ENCODE results near the gene CLSTN2.

CLSTN2 gene

DNA sequence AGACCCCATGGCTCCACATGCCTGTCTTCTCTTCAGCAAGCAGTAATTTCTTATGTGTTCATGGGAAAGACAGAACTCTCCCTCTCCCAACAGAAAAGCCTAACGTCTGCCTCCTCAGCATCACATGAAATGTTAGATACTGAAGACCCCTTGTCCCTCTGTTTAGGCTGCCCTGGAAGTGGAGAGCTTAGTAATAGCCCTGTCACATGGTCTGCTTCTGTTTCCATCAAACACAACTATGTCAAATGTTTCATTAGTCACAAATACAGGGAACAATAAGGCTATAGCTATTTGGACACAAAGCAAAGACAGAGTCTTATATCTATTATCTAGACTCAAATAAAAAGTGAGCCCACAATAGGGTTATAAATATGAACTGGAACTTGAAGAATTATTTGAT lies 552.6 kb downstream of the CLSTN2 start:
- Histone ChIP-seq H3K36me3 (ENCODE audit: control insufficient read depth in 1 of 2, insufficient read depth in 2 of 2, low read depth in 1 of 2, low read length in 2 of 2) (no peaks in the 10 kb centered on the region), H3K23ac (ENCODE audit: low read length in 2 of 2) (no peak overlapping the region), H3K9me3 (ENCODE audit: control insufficient read depth, low read length) (no peaks in the 10 kb centered on the region), H2AFZ (ENCODE audit: low read depth, low read length) (no peak overlapping the region), H3K18ac (ENCODE audit: low read depth in 1 of 2, low read length in 2 of 2) (no peak overlapping the region), H2BK120ac (ENCODE audit: low read depth, low read length) (no peak overlapping the region), H3K79me1 (replicated peaks; ENCODE audit: low read length, poor library complexity, severe bottlenecking) (no peaks in the 10 kb centered on the region), H3K4me2 (ENCODE audit: low read length, poor library complexity, severe bottlenecking) (no peak overlapping the region), H2BK15ac (ENCODE audit: low read depth, poor library complexity, severe bottlenecking) (no peak overlapping the region), H3K4ac (ENCODE audit: low read depth in 1 of 2, low read length in 2 of 2) (no peak overlapping the region), H3K27me3 (ENCODE audit: control insufficient read depth in 1 of 2, insufficient read depth in 1 of 2, low read length in 2 of 2) (no peaks in the 10 kb centered on the region), H3K9ac (ENCODE audit: low read length) (no peak overlapping the region), H3K27ac (ENCODE audit: low read length, poor library complexity, severe bottlenecking) (no peak overlapping the region), H2BK5ac (ENCODE audit: low read depth, low read length, poor library complexity, severe bottlenecking) (no peak overlapping the region), H3K4me1 (ENCODE audit: control insufficient read depth, insufficient read depth, low read depth, low read length) (no peaks in the 10 kb centered on the region), H3K4me3 (ENCODE audit: insufficient read depth in 1 of 2, low read depth in 1 of 2, low read length in 2 of 2) (no peak overlapping the region), H2AK5ac (ENCODE audit: low read length, severe bottlenecking) (no peak overlapping the region), H2BK12ac (ENCODE audit: low read length in 2 of 2) (no peak overlapping the region), H4K91ac (ENCODE audit: low read length) (no peak overlapping the region), H4K8ac (ENCODE audit: low read length) (no peak overlapping the region), H3K14ac (ENCODE audit: low read length in 2 of 2) (no peak overlapping the region)
- WGBS = 31% methylated on average over 1 of the region's 1 CpG
- DNase-seq = no peak

DNA sequence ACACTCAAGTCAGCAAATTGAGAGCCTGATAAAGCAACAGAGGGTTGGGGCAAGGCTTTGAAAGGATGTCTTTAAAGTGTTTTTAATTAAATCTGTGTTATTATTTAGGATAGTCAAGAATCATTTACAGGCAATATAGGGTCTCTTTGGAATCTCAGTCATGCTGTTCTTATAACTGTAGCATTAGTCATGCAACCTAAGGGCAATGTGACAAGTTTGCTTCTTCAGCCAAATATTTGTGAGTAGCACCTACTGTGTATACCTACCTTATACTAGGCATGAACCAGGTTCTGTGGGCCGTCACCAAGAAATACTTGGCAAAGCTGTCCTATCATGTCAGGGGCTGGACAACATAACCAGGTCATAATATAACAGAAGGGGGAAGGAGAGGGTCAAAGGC lies 558.3 kb downstream of the CLSTN2 start:
- H2BK12ac ChIP-seq (ENCODE audit: low read length in 2 of 2) = no peak overlapping the region
- no peak overlapping the region for H3K4ac ChIP-seq (ENCODE audit: low read depth in 1 of 2, low read length in 2 of 2)
- H2BK15ac ChIP-seq (ENCODE audit: low read depth, poor library complexity, severe bottlenecking) = no peak overlapping the region
- no peak overlapping the region for H3K14ac ChIP-seq (ENCODE audit: low read length in 2 of 2)
- no peak overlapping the region for H3K4me2 ChIP-seq (ENCODE audit: low read length, poor library complexity, severe bottlenecking)
- H4K91ac ChIP-seq (ENCODE audit: low read length) = no peak overlapping the region
- H3K4me1 ChIP-seq (ENCODE audit: control insufficient read depth, insufficient read depth, low read depth, low read length) = no peaks in the 10 kb centered on the region
- no peak overlapping the region for H3K27ac ChIP-seq (ENCODE audit: low read length, poor library complexity, severe bottlenecking)
- H2BK5ac ChIP-seq (ENCODE audit: low read depth, low read length, poor library complexity, severe bottlenecking) = no peak overlapping the region
- no peak overlapping the region for H2BK120ac ChIP-seq (ENCODE audit: low read depth, low read length)
- no peak overlapping the region for H2AFZ ChIP-seq (ENCODE audit: low read depth, low read length)
- H3K27me3 ChIP-seq (ENCODE audit: control insufficient read depth in 1 of 2, insufficient read depth in 1 of 2, low read length in 2 of 2) = peaks cover 0 to 7% of the 10 kb centered on the region in 2 experiments
- DNase-seq = no peak
- H3K9me3 ChIP-seq (ENCODE audit: control insufficient read depth, low read length) = peaks cover 2% of the 10 kb centered on the region
- WGBS = 88% methylated on average over 1 of the region's 1 CpG
- H3K18ac ChIP-seq (ENCODE audit: low read depth in 1 of 2, low read length in 2 of 2) = no peak overlapping the region
- H3K36me3 ChIP-seq (ENCODE audit: control insufficient read depth in 1 of 2, insufficient read depth in 2 of 2, low read depth in 1 of 2, low read length in 2 of 2) = peaks cover 0 to 5% of the 10 kb centered on the region in 2 experiments
- H2AK5ac ChIP-seq (ENCODE audit: low read length, severe bottlenecking) = no peak overlapping the region
- no peak overlapping the region for H3K9ac ChIP-seq (ENCODE audit: low read length)
- H3K79me1 ChIP-seq (replicated peaks; ENCODE audit: low read length, poor library complexity, severe bottlenecking) = no peaks in the 10 kb centered on the region
- no peak overlapping the region for H3K4me3 ChIP-seq (ENCODE audit: insufficient read depth in 1 of 2, low read depth in 1 of 2, low read length in 2 of 2)
- no peak overlapping the region for H3K23ac ChIP-seq (ENCODE audit: low read length in 2 of 2)
- no peak overlapping the region for H4K8ac ChIP-seq (ENCODE audit: low read length)

GRCh38 chr3:140494970-140495369 lies 560.0 kb downstream of the CLSTN2 start:
- H3K9me3 ChIP-seq (ENCODE audit: control insufficient read depth, low read length) = peaks cover 2% of the 10 kb centered on the region
- H3K27ac ChIP-seq (ENCODE audit: low read length, poor library complexity, severe bottlenecking) = no peak overlapping the region
- H3K27me3 ChIP-seq (ENCODE audit: control insufficient read depth in 1 of 2, insufficient read depth in 1 of 2, low read length in 2 of 2) = peaks cover 0 to 10% of the 10 kb centered on the region in 2 experiments
- H4K91ac ChIP-seq (ENCODE audit: low read length) = no peak overlapping the region
- H3K4me1 ChIP-seq (ENCODE audit: control insufficient read depth, insufficient read depth, low read depth, low read length) = no peaks in the 10 kb centered on the region
- no peak overlapping the region for H3K4me3 ChIP-seq (ENCODE audit: insufficient read depth in 1 of 2, low read depth in 1 of 2, low read length in 2 of 2)
- no peak overlapping the region for H2AK5ac ChIP-seq (ENCODE audit: low read length, severe bottlenecking)
- H3K36me3 ChIP-seq (ENCODE audit: control insufficient read depth in 1 of 2, insufficient read depth in 2 of 2, low read depth in 1 of 2, low read length in 2 of 2) = peaks cover 0 to 5% of the 10 kb centered on the region in 2 experiments
- H4K8ac ChIP-seq (ENCODE audit: low read length) = no peak overlapping the region
- H2AFZ ChIP-seq (ENCODE audit: low read depth, low read length) = no peak overlapping the region
- H3K23ac ChIP-seq (ENCODE audit: low read length in 2 of 2) = no peak overlapping the region
- no peak overlapping the region for H2BK12ac ChIP-seq (ENCODE audit: low read length in 2 of 2)
- H3K4me2 ChIP-seq (ENCODE audit: low read length, poor library complexity, severe bottlenecking) = no peak overlapping the region
- no peak overlapping the region for H3K14ac ChIP-seq (ENCODE audit: low read length in 2 of 2)
- H3K79me1 ChIP-seq (replicated peaks; ENCODE audit: low read length, poor library complexity, severe bottlenecking) = no peaks in the 10 kb centered on the region
- no peak for DNase-seq
- H2BK5ac ChIP-seq (ENCODE audit: low read depth, low read length, poor library complexity, severe bottlenecking) = no peak overlapping the region
- 64% methylated on average over 2 of the region's 2 CpGs for WGBS
- H3K4ac ChIP-seq (ENCODE audit: low read depth in 1 of 2, low read length in 2 of 2) = no peak overlapping the region
- H2BK15ac ChIP-seq (ENCODE audit: low read depth, poor library complexity, severe bottlenecking) = no peak overlapping the region
- no peak overlapping the region for H3K9ac ChIP-seq (ENCODE audit: low read length)
- H3K18ac ChIP-seq (ENCODE audit: low read depth in 1 of 2, low read length in 2 of 2) = no peak overlapping the region
- no peak overlapping the region for H2BK120ac ChIP-seq (ENCODE audit: low read depth, low read length)

DNA sequence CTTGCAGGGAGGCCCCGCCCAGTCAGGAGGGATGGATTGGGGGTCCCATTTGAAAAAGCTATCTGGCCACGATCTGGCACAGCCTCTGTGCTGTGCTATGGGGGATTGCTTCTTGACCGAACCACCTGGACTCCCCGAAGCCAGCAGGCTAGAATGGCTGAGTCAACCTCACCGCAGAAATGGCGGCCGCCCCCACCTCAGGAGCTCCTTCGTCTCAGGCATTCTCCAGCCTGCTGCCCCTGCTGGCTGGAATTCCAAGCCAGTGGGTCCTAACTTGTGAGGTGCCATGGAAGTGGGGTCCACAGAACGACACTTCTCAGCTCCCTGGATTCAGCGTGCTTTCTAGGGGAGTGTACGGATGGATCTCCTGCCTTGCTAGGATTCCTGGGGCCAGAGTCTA lies 562.3 kb downstream of the CLSTN2 start:
- no peak overlapping the region for H2AK5ac ChIP-seq (ENCODE audit: low read length, severe bottlenecking)
- H3K14ac ChIP-seq (ENCODE audit: low read length in 2 of 2) = no peak overlapping the region
- no peak overlapping the region for H3K23ac ChIP-seq (ENCODE audit: low read length in 2 of 2)
- no peak overlapping the region for H3K27ac ChIP-seq (ENCODE audit: low read length, poor library complexity, severe bottlenecking)
- H3K4me1 ChIP-seq (ENCODE audit: control insufficient read depth, insufficient read depth, low read depth, low read length) = peaks cover 4% of the 10 kb centered on the region
- DNase-seq = no peak
- WGBS = 85% methylated on average over 11 of the region's 11 CpGs
- no peak overlapping the region for H2AFZ ChIP-seq (ENCODE audit: low read depth, low read length)
- H3K27me3 ChIP-seq (ENCODE audit: control insufficient read depth in 1 of 2, insufficient read depth in 1 of 2, low read length in 2 of 2) = peaks cover 0 to 10% of the 10 kb centered on the region in 2 experiments
- H3K9me3 ChIP-seq (ENCODE audit: control insufficient read depth, low read length) = peaks cover 2% of the 10 kb centered on the region
- no peak overlapping the region for H4K8ac ChIP-seq (ENCODE audit: low read length)
- peaks cover 0 to 5% of the 10 kb centered on the region in 2 experiments for H3K36me3 ChIP-seq (ENCODE audit: control insufficient read depth in 1 of 2, insufficient read depth in 2 of 2, low read depth in 1 of 2, low read length in 2 of 2)
- no peaks in the 10 kb centered on the region for H3K79me1 ChIP-seq (replicated peaks; ENCODE audit: low read length, poor library complexity, severe bottlenecking)
- no peak overlapping the region for H3K4me3 ChIP-seq (ENCODE audit: insufficient read depth in 1 of 2, low read depth in 1 of 2, low read length in 2 of 2)
- H3K9ac ChIP-seq (ENCODE audit: low read length) = no peak overlapping the region
- no peak overlapping the region for H2BK5ac ChIP-seq (ENCODE audit: low read depth, low read length, poor library complexity, severe bottlenecking)
- no peak overlapping the region for H4K91ac ChIP-seq (ENCODE audit: low read length)
- no peak overlapping the region for H2BK15ac ChIP-seq (ENCODE audit: low read depth, poor library complexity, severe bottlenecking)
- H3K4me2 ChIP-seq (ENCODE audit: low read length, poor library complexity, severe bottlenecking) = no peak overlapping the region
- H2BK12ac ChIP-seq (ENCODE audit: low read length in 2 of 2) = no peak overlapping the region
- H2BK120ac ChIP-seq (ENCODE audit: low read depth, low read length) = no peak overlapping the region
- no peak overlapping the region for H3K18ac ChIP-seq (ENCODE audit: low read depth in 1 of 2, low read length in 2 of 2)
- H3K4ac ChIP-seq (ENCODE audit: low read depth in 1 of 2, low read length in 2 of 2) = no peak overlapping the region
